Activated naive CD8-positive, alpha-beta T cell (primary cell): ENCODE measurements around the gene MSH5.

Source experiments
- H3K27ac Mint-ChIP-seq: one replicate; pipeline ENCODE4 v1.8.0; 2021; ENCODE audit warnings: mixed read lengths
- H3K27me3 Mint-ChIP-seq: one replicate; pipeline ENCODE4 v1.8.0; 2021; ENCODE audit warnings: mixed read lengths
- H3K36me3 Mint-ChIP-seq: one replicate; pipeline ENCODE4 v1.8.0; 2021; ENCODE audit warnings: mixed read lengths
- H3K4me1 Mint-ChIP-seq: one replicate; pipeline ENCODE4 v1.8.0; 2021; ENCODE audit warnings: low read depth, mixed read lengths
- H3K4me3 Mint-ChIP-seq: one replicate; pipeline ENCODE4 v1.8.0; 2021; ENCODE audit warnings: mild to moderate bottlenecking, mixed read lengths
- H3K9me3 Mint-ChIP-seq: one replicate; pipeline ENCODE4 v1.8.0; 2021; ENCODE audit warnings: low read depth, mixed read lengths

MSH5 gene

GRCh38 chr6:31739639-31740396 lies at the start of gene MSH5:
Gene MSH5, plus strand, starts transcription at chr6:31740005. Its CDS starts 462 bp downstream, at chr6:31740467.
- Mint-ChIP-seq H3K4me3 (peak within 1 kb of the TSS; percentile 97), H3K27me3 (no peaks in the 10 kb centered on the region), H3K27ac (peak within 1 kb of the TSS; percentile 96), H3K4me1 (peaks cover 48% of the 10 kb centered on the region), H3K36me3 (peaks cover 8% of the 10 kb centered on the region), H3K9me3 (no peaks in the 10 kb centered on the region)

- Mint-ChIP-seq H3K4me3 (no peak overlapping the region), H3K9me3 (no peaks in the 10 kb centered on the region), H3K4me1 (no peaks in the 10 kb centered on the region), H3K36me3 (no peaks in the 10 kb centered on the region), H3K27ac (peak overlapping the region; percentile 41), H3K27me3 (no peaks in the 10 kb centered on the region)
These were observed 49.4 kb upstream of the MSH5 start for GRCh38 chr6:31690231-31691077.

- H3K27ac Mint-ChIP-seq = no peak overlapping the region
- H3K36me3 Mint-ChIP-seq = no peaks in the 10 kb centered on the region
- H3K4me3 Mint-ChIP-seq = no peak overlapping the region
- no peaks in the 10 kb centered on the region for H3K4me1 Mint-ChIP-seq
- H3K9me3 Mint-ChIP-seq = no peaks in the 10 kb centered on the region
- no peaks in the 10 kb centered on the region for H3K27me3 Mint-ChIP-seq
These were observed 48.7 kb upstream of the MSH5 start for GRCh38 chr6:31691078-31691463.

GRCh38 chr6:31691564-31692108 lies 48.2 kb upstream of the MSH5 start:
- no peaks in the 10 kb centered on the region for H3K36me3 Mint-ChIP-seq
- no peaks in the 10 kb centered on the region for H3K9me3 Mint-ChIP-seq
- H3K27ac Mint-ChIP-seq = no peak overlapping the region
- no peaks in the 10 kb centered on the region for H3K27me3 Mint-ChIP-seq
- no peaks in the 10 kb centered on the region for H3K4me1 Mint-ChIP-seq
- no peak overlapping the region for H3K4me3 Mint-ChIP-seq

- peaks cover 2% of the 10 kb centered on the region for H3K4me1 Mint-ChIP-seq
- no peaks in the 10 kb centered on the region for H3K9me3 Mint-ChIP-seq
- H3K27me3 Mint-ChIP-seq = no peaks in the 10 kb centered on the region
- no peak overlapping the region for H3K4me3 Mint-ChIP-seq
- no peaks in the 10 kb centered on the region for H3K36me3 Mint-ChIP-seq
- no peak overlapping the region for H3K27ac Mint-ChIP-seq
These were observed 47.5 kb upstream of the MSH5 start for GRCh38 chr6:31692353-31692752.

GRCh38 chr6:31692886-31693285 lies 46.9 kb upstream of the MSH5 start:
- Mint-ChIP-seq H3K27ac (no peak overlapping the region), H3K9me3 (no peaks in the 10 kb centered on the region), H3K4me1 (peaks cover 7% of the 10 kb centered on the region), H3K36me3 (no peaks in the 10 kb centered on the region), H3K4me3 (no peak overlapping the region), H3K27me3 (no peaks in the 10 kb centered on the region)

GRCh38 chr6:31693535-31693934 lies 46.3 kb upstream of the MSH5 start:
- Mint-ChIP-seq H3K9me3 (no peaks in the 10 kb centered on the region), H3K36me3 (peaks cover 2% of the 10 kb centered on the region), H3K4me1 (peaks cover 10% of the 10 kb centered on the region), H3K4me3 (no peak overlapping the region), H3K27ac (no peak overlapping the region), H3K27me3 (no peaks in the 10 kb centered on the region)

GRCh38 chr6:31697555-31697954 lies 42.2 kb upstream of the MSH5 start:
- peaks cover 2% of the 10 kb centered on the region for H3K36me3 Mint-ChIP-seq
- peak overlapping the region; percentile 17 for H3K27ac Mint-ChIP-seq
- H3K9me3 Mint-ChIP-seq = no peaks in the 10 kb centered on the region
- H3K4me3 Mint-ChIP-seq = no peak overlapping the region
- peaks cover 33% of the 10 kb centered on the region for H3K4me1 Mint-ChIP-seq
- no peaks in the 10 kb centered on the region for H3K27me3 Mint-ChIP-seq

GRCh38 chr6:31700740-31701401 lies 38.9 kb upstream of the MSH5 start:
- Mint-ChIP-seq H3K27ac (peak overlapping the region; percentile 46), H3K36me3 (peaks cover 4% of the 10 kb centered on the region), H3K4me3 (peak overlapping the region; percentile 100), H3K27me3 (no peaks in the 10 kb centered on the region), H3K9me3 (no peaks in the 10 kb centered on the region), H3K4me1 (peaks cover 38% of the 10 kb centered on the region)

- Mint-ChIP-seq H3K4me1 (peaks cover 38% of the 10 kb centered on the region), H3K27me3 (no peaks in the 10 kb centered on the region), H3K4me3 (peak overlapping the region; percentile 100), H3K9me3 (no peaks in the 10 kb centered on the region), H3K27ac (peak overlapping the region; percentile 98), H3K36me3 (peaks cover 4% of the 10 kb centered on the region)
These were observed 38.0 kb upstream of the MSH5 start for GRCh38 chr6:31701666-31702404.

- H3K27ac Mint-ChIP-seq = peak overlapping the region; percentile 98
- H3K36me3 Mint-ChIP-seq = peaks cover 4% of the 10 kb centered on the region
These were observed 37.4 kb upstream of the MSH5 start for GRCh38 chr6:31702405-31702818.

GRCh38 chr6:31702819-31703716 lies 36.7 kb upstream of the MSH5 start, which contains the start of gene ABHD16A:
Gene ABHD16A, minus strand, starts transcription at chr6:31703324. Its CDS starts 43 bp downstream, at chr6:31703281.
- Mint-ChIP-seq H3K27me3 (no peaks in the 10 kb centered on the region), H3K9me3 (no peaks in the 10 kb centered on the region), H3K4me3 (peak within 1 kb of the TSS; percentile 100), H3K4me1 (peaks cover 29% of the 10 kb centered on the region), H3K36me3 (peaks cover 2% of the 10 kb centered on the region), H3K27ac (peak within 1 kb of the TSS; percentile 98)

More at GRCh38 chr6:31702405-31702818, 37.4 kb upstream of the MSH5 start:
- Mint-ChIP-seq H3K27me3 (no peaks in the 10 kb centered on the region), H3K4me1 (peaks cover 35% of the 10 kb centered on the region), H3K9me3 (no peaks in the 10 kb centered on the region), H3K4me3 (peak overlapping the region; percentile 100)

- H3K27ac Mint-ChIP-seq = no peak overlapping the region
- peaks cover 25% of the 10 kb centered on the region for H3K4me1 Mint-ChIP-seq
- no peaks in the 10 kb centered on the region for H3K9me3 Mint-ChIP-seq
- H3K4me3 Mint-ChIP-seq = no peak overlapping the region
- H3K27me3 Mint-ChIP-seq = no peaks in the 10 kb centered on the region
- H3K36me3 Mint-ChIP-seq = peaks cover 2% of the 10 kb centered on the region
These were observed 33.9 kb upstream of the MSH5 start for GRCh38 chr6:31705931-31706330.
